ENCODE measurements around the gene C3orf20.

Gene C3orf20

DNA sequence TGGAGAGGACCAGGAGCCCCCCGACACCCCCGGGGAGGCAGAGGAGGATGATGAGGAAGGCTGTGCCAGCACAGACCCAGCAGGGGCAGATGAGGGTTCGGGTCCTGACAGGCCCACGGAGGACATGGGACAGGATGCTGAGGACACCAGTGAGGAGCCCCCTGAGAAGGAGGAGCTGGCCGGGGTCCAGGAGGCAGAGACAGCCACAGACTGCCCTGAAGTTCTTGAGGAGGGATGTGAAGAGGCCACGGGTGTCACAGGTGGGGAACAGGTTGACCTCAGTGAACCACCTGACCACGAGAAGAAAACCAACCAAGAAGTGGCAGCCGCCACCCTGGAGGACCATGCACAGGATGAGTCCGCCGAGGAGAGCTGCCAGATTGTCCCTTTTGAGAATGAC is 144.7 kb downstream of the C3orf20 start:
- no peak for DNase-seq

DNA sequence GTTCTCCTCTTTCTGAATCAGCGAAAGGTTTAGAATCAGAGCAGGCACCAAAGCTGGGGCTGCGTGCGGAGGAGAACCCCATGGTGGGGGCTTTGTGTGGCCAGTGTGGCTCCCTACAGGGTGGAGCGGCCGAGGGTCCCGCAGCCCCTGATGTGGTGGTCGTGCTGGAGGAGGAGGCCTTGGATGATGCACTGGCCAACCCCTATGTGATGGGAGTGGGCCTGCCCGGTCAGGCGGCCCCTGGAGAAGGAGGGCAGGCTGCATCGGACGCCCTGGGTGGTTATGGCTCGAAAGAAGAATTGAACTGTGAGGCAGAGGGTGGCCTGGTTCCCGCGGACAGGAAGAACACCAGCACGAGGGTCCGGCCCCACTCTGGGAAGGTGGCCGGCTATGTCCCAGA is 145.2 kb downstream of the C3orf20 start:
- DNase-seq = no peak
- Mint-ChIP-seq H3K27ac (no peak overlapping the region), H3K9me3 (no peaks in the 10 kb centered on the region), H3K27me3 (ENCODE audit: low read depth, poor library complexity) (peaks cover 28% of the 10 kb centered on the region), H3K4me1 (peaks cover 21% of the 10 kb centered on the region), H3K4me3 (no peak overlapping the region), H3K36me3 (ENCODE audit: low read depth) (peaks cover 5% of the 10 kb centered on the region)
- TF ChIP-seq, protein P1, sequence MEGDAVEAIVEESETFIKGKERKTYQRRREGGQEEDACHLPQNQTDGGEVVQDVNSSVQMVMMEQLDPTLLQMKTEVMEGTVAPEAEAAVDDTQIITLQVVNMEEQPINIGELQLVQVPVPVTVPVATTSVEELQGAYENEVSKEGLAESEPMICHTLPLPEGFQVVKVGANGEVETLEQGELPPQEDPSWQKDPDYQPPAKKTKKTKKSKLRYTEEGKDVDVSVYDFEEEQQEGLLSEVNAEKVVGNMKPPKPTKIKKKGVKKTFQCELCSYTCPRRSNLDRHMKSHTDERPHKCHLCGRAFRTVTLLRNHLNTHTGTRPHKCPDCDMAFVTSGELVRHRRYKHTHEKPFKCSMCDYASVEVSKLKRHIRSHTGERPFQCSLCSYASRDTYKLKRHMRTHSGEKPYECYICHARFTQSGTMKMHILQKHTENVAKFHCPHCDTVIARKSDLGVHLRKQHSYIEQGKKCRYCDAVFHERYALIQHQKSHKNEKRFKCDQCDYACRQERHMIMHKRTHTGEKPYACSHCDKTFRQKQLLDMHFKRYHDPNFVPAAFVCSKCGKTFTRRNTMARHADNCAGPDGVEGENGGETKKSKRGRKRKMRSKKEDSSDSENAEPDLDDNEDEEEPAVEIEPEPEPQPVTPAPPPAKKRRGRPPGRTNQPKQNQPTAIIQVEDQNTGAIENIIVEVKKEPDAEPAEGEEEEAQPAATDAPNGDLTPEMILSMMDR (IDR thresholded peaks at IDR 0.05) = no peak

More for the DNA sequence above, 144.7 kb downstream of the C3orf20 start:
- H3K4me1 Mint-ChIP-seq = peaks cover 24% of the 10 kb centered on the region
- H3K27me3 Mint-ChIP-seq (ENCODE audit: low read depth, poor library complexity) = peaks cover 32% of the 10 kb centered on the region
- no peaks in the 10 kb centered on the region for H3K9me3 Mint-ChIP-seq
- peaks cover 5% of the 10 kb centered on the region for H3K36me3 Mint-ChIP-seq (ENCODE audit: low read depth)
- no peak overlapping the region for H3K27ac Mint-ChIP-seq
- H3K4me3 Mint-ChIP-seq = no peak overlapping the region
- TF ChIP-seq, protein P1 (IDR thresholded peaks at IDR 0.05) = no peak

DNA sequence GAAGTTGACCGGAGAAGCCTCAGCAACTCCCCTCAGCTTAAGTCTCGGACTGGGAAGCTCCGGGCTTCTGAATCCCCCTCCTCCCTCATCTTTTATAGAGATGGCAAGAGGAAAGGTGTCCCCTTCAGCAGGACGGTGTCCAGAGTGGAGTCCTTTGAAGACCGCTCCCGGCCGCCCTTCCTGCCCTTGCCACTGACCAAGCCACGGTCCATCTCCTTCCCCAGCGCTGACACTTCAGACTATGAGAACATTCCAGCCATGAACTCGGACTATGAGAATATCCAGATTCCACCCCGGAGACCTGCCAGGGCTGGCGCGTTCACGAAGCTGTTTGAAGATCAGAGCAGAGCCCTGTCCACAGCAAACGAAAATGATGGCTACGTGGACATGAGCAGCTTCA is 146.2 kb downstream of the C3orf20 start:
- Mint-ChIP-seq H3K27ac (no peak overlapping the region), H3K27me3 (ENCODE audit: low read depth, poor library complexity) (peaks cover 23% of the 10 kb centered on the region), H3K4me1 (peaks cover 25% of the 10 kb centered on the region), H3K4me3 (no peak overlapping the region), H3K36me3 (ENCODE audit: low read depth) (peaks cover 5% of the 10 kb centered on the region), H3K9me3 (no peaks in the 10 kb centered on the region)
- TF ChIP-seq, protein P1 (IDR thresholded peaks at IDR 0.05) = no peak
- no peak for DNase-seq

DNA sequence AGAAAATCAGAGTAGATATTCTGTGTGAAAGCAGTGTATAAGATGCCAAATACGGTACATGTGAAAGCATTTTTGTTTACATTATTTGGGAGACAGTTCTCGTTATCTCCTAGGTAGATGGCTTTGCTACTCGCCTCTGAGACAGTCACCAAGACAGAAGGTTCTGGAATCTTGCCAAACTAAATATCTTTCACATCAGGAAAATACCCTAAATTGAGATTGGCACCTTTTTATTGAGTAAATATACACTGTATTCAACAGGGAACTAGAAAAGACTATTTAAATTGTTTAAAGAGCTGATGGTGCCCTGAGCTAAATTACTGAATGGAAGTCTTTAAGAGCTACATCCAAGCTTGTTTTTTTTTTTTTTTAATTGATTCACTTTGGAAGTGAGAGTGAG is 147.2 kb downstream of the C3orf20 start:
- Mint-ChIP-seq H3K4me1 (peaks cover 32% of the 10 kb centered on the region), H3K27ac (no peak overlapping the region), H3K27me3 (ENCODE audit: low read depth, poor library complexity) (peaks cover 22% of the 10 kb centered on the region), H3K4me3 (no peak overlapping the region), H3K36me3 (ENCODE audit: low read depth) (peaks cover 5% of the 10 kb centered on the region), H3K9me3 (no peaks in the 10 kb centered on the region)
- no peak for DNase-seq
- TF ChIP-seq, protein P1 (IDR thresholded peaks at IDR 0.05) = no peak

Measured in nephron progenitor cell (in vitro differentiated cells).